GM13976 (cell line): ENCODE data around the gene AP1B1.

Source experiments
- DNase-seq: peaks from one replicate; pipeline ENCODE4 v3.0.0; 2012; ENCODE audit warnings: low spot score
- in situ Hi-C: fragments of 300-500 bp; cut with MboI; formaldehyde crosslinking; loops from one replicate; pipeline ENCODE4 v1.12.0; 2022; ENCODE audit warnings: low sequenced_read_pairs, mixed read lengths, inconsistent platforms; ENCODE audit not compliant: unreplicated experiment
- TF ChIP-seq, protein P1 (sequence below): IDR thresholded peaks from 2 replicates; pipeline ENCODE4 v1.5.1; 2012; ENCODE audit warnings: borderline replicate concordance, mild to moderate bottlenecking; ENCODE audit not compliant: insufficient read depth; ENCODE audit errors: extremely low read depth, missing control alignments, control extremely low read depth

AP1B1 gene

DNA sequence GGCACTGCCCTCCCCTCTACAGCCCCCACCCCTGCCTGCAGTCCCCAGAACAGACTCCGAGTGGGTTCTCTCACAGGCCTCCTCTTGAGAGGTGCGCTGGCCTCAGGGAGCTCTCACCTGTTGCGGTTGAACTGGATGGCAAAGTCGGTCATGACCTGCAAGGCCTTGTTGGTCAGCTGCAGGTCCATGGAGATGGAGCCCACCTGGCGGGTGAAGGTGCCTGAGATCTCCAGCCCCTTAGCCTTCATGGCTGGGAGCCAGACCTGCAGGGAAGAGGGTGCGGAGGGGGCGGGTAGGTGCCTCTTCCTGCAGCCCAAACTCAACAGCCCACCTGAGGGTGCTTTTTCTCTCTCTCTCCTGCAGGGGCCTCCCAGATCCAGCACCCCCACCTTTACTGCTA, 54.2 kb downstream of the AP1B1 start:
- TF ChIP-seq, protein P1, sequence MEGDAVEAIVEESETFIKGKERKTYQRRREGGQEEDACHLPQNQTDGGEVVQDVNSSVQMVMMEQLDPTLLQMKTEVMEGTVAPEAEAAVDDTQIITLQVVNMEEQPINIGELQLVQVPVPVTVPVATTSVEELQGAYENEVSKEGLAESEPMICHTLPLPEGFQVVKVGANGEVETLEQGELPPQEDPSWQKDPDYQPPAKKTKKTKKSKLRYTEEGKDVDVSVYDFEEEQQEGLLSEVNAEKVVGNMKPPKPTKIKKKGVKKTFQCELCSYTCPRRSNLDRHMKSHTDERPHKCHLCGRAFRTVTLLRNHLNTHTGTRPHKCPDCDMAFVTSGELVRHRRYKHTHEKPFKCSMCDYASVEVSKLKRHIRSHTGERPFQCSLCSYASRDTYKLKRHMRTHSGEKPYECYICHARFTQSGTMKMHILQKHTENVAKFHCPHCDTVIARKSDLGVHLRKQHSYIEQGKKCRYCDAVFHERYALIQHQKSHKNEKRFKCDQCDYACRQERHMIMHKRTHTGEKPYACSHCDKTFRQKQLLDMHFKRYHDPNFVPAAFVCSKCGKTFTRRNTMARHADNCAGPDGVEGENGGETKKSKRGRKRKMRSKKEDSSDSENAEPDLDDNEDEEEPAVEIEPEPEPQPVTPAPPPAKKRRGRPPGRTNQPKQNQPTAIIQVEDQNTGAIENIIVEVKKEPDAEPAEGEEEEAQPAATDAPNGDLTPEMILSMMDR, result no peak
- DNase-seq, result no peak
- in situ Hi-C loops, result no loop called here

DNA sequence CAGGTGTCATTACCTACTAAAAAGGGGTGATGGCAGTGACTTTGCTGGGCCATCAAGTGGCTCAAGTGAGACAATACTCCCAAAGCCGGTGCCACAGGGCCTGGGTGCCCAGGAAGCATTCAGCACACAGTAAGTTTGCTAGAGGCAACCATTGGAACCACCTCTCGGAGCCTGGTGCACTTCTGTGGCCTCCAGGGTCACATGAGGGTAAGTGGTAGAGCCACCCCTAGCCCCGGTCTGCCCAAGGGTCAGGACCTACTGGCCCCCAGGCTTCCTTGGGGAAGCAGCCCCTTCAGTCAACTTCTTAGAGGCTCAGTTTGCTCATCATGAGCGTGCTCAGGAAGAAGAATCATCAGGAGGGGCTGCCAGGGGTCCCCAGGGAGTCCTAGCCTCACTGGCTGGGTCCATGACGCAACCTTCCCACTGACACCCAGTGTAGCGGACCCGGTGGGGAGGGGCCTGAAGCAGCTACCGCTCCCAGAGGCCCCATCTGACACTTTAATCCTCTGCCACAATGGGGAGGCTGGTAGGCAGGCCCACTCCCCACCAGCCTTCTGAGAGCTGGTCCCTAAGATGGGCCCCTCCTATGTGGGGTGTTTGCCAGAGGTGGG, 55.4 kb downstream of the AP1B1 start:
- TF ChIP-seq, protein P1, result no peak
- in situ Hi-C loops, result no loop called here
- DNase-seq, result no peak

DNA sequence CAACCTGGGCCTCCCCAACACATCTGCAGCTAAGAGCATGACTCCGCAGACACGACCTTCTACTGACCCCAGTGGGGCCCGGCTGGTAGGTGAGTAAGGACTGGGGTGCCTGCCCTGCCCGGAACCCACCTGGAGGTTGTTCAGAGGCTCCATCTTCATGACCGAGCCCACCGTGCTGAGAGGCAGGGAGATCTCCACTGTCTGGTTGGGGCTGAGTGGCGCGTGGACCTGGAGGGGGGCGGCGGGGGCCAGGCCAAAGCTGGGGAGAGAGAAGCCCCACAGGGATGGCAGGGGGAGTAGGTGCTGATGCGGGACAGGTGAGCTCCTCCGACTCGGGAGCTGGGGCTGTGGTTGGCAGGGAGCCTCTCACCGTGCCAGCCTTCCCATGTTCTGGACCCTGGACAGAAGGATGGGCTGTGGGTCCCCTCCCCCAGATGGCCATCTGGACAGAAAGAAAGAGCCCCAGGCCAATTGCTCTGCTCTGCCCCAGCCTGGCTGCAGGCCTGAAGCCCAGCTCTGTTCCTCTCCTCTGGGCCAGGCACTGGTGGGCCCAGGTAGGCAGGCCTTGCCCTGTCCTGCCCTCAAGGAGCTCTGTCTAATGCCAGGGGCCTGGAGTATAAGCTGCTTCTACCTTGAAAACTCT, 56.6 kb downstream of the AP1B1 start:
- TF ChIP-seq, protein P1, result no peak
- in situ Hi-C loops, result no loop called here
- DNase-seq, result no peak

DNA sequence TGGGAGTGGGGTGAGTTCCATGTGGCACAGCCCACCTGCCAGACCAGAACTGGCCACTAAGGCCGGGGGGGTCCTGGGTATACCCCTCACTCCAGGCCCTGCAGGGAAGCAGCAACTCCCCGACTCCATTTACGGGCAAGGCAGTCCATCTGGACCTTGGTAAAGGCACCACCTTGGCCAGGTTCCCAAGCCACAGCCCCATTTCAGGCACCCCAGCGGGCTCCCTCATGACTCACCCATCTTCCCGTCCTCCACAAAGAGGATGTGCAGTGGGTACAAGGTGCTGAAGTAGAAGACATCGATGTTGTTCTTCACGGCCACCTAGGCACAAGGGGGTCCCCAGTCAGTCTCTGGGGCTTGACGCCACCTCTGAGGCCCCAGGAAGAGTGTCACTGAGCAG, 57.2 kb downstream of the AP1B1 start:
- in situ Hi-C loops, result no loop called here
- DNase-seq, result no peak
- TF ChIP-seq, protein P1, result no peak

DNA sequence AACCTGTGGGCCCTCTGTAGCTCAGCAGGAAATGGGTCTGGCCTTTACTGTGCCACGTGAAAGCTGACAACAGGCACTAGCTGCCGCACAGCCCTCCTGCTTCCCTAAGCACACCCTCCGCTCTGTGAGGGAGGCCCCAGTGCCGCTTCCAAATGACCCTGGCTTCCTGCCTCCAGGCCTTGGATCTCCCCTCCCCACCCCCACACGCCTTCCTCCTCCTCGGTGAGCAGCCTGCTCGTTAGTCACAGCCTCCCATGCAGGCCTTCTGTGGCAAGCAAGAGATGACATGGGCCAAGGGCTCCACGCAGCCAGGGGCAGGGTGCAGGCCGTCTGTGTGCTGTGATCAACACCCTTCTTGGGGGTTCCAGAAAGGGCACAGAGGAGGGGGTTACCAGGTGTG, 57.6 kb downstream of the AP1B1 start:
- TF ChIP-seq, protein P1, result no peak
- in situ Hi-C loops, result no loop called here
- DNase-seq, result no peak

DNA sequence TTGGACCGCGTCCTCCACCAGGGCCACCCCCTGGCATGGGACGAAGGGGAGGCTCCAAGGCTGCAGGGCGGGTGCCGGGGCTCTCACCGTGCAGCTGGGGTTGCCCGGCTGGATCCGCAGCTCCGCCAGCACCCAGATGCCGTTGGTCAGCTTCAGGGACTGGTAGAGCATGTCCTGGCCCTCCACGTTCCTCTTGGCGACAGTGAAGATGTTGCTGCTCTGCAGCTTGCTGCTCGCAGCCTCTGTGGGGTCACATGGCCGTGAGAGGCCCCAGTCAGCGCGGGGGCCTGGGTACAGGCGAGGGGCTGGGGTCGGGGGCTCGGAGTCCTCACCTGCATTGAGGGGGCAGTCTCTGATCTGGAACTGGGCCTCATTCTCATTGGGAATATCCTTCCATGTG, 58.1 kb downstream of the AP1B1 start:
- in situ Hi-C loops, result no loop called here
- TF ChIP-seq, protein P1, result no peak
- no peak for DNase-seq
